ENCODE results near the gene SLA2.

- TF ChIP-seq CTCF (IDR thresholded peaks at IDR 0.05), result no peak
- TF ChIP-seq EZH2 (IDR thresholded peaks at IDR 0.05), result no peak
Observed at GRCh38 chr20:36579996-36580545, 65.9 kb downstream of the SLA2 start.
